ENCODE data around the gene ZNF738. TPM values are rescaled to one million over a fixed set of nuclear protein-coding genes. Genes with fewer than 3 reads are reported as not detected.
"Not testable (repeated sequence)": the region's sequence is repeated elsewhere in the genome, so short reads cannot be mapped to it uniquely, and the experiment has no call there.

ZNF738 gene
- polyA plus RNA-seq, 1 donor from 2014 or later: 159 TPM

DNA sequence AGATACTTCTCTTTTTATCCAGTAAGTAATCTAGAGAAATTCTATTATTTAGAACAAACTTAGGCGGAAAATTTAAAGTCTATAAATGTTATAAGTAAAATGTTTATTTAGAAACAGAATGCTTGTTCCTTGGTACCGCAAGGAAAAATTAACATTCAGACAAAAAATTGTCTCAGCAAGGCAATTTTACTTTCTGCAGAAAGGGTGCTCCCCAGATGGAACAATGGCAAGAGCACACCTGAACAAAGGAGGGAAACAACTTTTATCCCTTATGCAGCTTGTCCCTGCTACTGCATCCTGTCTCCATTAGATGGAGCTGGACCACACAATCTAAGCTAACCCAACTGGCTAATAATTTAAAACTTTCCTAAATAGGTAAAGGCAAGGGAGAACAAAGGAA lies 23.1 kb upstream of the ZNF738 start:
- Histone ChIP-seq H3K27me3 (ENCODE audit: insufficient read depth, low read depth, low read length) (no peaks in the 10 kb centered on the region), H3K9me2 (ENCODE audit: insufficient read depth, low read length) (no peaks in the 10 kb centered on the region), H3K4me3 (ENCODE audit: low read length) (no peak overlapping the region), H3K79me2 (replicated peaks; ENCODE audit: insufficient read depth, low read length) (no peaks in the 10 kb centered on the region), H3K4me2 (ENCODE audit: low read length) (no peak overlapping the region), H3K36me3 (ENCODE audit: insufficient read depth, low read length) (no peaks in the 10 kb centered on the region), H3K9me3 (ENCODE audit: low read length) (no peaks in the 10 kb centered on the region), H2AFZ (ENCODE audit: low read depth, low read length) (no peak overlapping the region), H3K9ac (ENCODE audit: low read length) (no peak overlapping the region), H3K27ac (ENCODE audit: low read length) (no peak overlapping the region), H3F3A (ENCODE audit: insufficient read depth, low read length, poor library complexity, severe bottlenecking) (no peaks in the 10 kb centered on the region), H4K20me1 (ENCODE audit: insufficient read depth) (no peaks in the 10 kb centered on the region)
- no peak for TF ChIP-seq EP300 (conservative IDR thresholded peaks at IDR 0.05; ENCODE audit: poor library complexity, severe bottlenecking)
- TF ChIP-seq, protein P1, sequence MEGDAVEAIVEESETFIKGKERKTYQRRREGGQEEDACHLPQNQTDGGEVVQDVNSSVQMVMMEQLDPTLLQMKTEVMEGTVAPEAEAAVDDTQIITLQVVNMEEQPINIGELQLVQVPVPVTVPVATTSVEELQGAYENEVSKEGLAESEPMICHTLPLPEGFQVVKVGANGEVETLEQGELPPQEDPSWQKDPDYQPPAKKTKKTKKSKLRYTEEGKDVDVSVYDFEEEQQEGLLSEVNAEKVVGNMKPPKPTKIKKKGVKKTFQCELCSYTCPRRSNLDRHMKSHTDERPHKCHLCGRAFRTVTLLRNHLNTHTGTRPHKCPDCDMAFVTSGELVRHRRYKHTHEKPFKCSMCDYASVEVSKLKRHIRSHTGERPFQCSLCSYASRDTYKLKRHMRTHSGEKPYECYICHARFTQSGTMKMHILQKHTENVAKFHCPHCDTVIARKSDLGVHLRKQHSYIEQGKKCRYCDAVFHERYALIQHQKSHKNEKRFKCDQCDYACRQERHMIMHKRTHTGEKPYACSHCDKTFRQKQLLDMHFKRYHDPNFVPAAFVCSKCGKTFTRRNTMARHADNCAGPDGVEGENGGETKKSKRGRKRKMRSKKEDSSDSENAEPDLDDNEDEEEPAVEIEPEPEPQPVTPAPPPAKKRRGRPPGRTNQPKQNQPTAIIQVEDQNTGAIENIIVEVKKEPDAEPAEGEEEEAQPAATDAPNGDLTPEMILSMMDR (IDR thresholded peaks at IDR 0.05; ENCODE audit: poor library complexity, severe bottlenecking): peak; percentile 34

DNA sequence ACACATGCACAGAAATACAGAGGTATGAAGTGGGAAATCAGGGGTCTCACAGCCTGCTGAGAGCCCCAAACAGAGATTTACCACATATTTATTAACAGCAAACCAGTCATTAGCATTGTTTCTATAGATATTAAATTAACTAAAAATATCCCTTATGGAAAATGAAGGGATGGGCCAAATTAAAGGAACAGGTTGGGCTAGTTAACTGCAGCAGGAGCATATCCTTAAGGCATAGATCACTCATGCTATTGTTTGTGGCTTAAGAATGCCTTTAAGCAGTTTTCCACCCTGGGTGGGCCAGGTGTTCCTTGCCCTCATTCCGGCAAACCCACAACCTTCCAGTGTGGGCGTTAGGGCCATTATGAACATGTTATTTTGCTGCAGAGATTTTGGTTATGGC lies 14.0 kb upstream of the ZNF738 start:
- H3F3A ChIP-seq (ENCODE audit: insufficient read depth, low read length, poor library complexity, severe bottlenecking); H2AFZ ChIP-seq (ENCODE audit: low read depth, low read length); H3K4me2 ChIP-seq (ENCODE audit: low read length); H3K9me2 ChIP-seq (ENCODE audit: insufficient read depth, low read length); H3K36me3 ChIP-seq (ENCODE audit: insufficient read depth, low read length); H3K79me2 ChIP-seq (replicated peaks; ENCODE audit: insufficient read depth, low read length); H3K9me3 ChIP-seq (ENCODE audit: low read length); H3K4me3 ChIP-seq (ENCODE audit: low read length); H3K9ac ChIP-seq (ENCODE audit: low read length); H3K27me3 ChIP-seq (ENCODE audit: insufficient read depth, low read depth, low read length); H4K20me1 ChIP-seq (ENCODE audit: insufficient read depth); H3K27ac ChIP-seq (ENCODE audit: low read length): not testable (repeated sequence)

DNA sequence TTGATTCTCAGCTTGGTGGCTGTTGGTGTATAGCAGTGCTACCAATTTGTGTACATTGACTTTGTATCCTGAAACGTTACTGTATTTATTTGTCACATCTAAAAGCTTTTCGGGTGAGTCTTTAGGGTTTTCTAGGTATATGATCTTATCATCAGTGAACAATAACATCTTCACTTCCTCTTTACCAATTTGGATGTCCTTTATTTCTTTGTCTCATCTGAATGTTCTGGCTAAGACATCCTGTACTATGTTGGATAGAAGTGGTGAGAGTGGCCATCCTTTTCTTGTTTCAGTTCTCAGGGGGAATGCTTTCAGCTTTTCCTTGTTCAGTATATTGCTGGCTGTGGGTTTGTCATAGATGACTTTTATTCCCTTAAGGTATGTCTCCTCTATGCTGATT lies 6.0 kb upstream of the ZNF738 start:
- H3K79me2 ChIP-seq (replicated peaks; ENCODE audit: insufficient read depth, low read length): no peaks in the 10 kb centered on the region
- no peaks in the 10 kb centered on the region for H3K36me3 ChIP-seq (ENCODE audit: insufficient read depth, low read length)
- no peaks in the 10 kb centered on the region for H4K20me1 ChIP-seq (ENCODE audit: insufficient read depth)
- H3F3A ChIP-seq (ENCODE audit: insufficient read depth, low read length, poor library complexity, severe bottlenecking): no peaks in the 10 kb centered on the region
- H3K9me3 ChIP-seq (ENCODE audit: low read length): no peaks in the 10 kb centered on the region
- no peak overlapping the region for H3K4me3 ChIP-seq (ENCODE audit: low read length)
- H3K27ac ChIP-seq (ENCODE audit: low read length): no peak overlapping the region
- no peaks in the 10 kb centered on the region for H3K27me3 ChIP-seq (ENCODE audit: insufficient read depth, low read depth, low read length)
- H3K9ac ChIP-seq (ENCODE audit: low read length): no peak overlapping the region
- no peaks in the 10 kb centered on the region for H3K9me2 ChIP-seq (ENCODE audit: insufficient read depth, low read length)
- TF ChIP-seq MXI1 (conservative IDR thresholded peaks at IDR 0.05; ENCODE audit: poor library complexity, severe bottlenecking) (no peak), SMC3 (conservative IDR thresholded peaks at IDR 0.05; ENCODE audit: poor library complexity) (no peak), EP300 (conservative IDR thresholded peaks at IDR 0.05; ENCODE audit: poor library complexity, severe bottlenecking) (no peak), EZH2 (IDR thresholded peaks at IDR 0.05; ENCODE audit: borderline replicate concordance, insufficient read depth, low read length, poor library complexity, severe bottlenecking) (no peak), TAF1 (IDR thresholded peaks at IDR 0.05; ENCODE audit: low read depth) (no peak), POLR2AphosphoS5 (IDR thresholded peaks at IDR 0.05) (no peak), RAD21 (conservative IDR thresholded peaks at IDR 0.05) (no peak)
- TF ChIP-seq, protein P1 (IDR thresholded peaks at IDR 0.05; ENCODE audit: poor library complexity, severe bottlenecking): no peak
- TF ChIP-seq, protein P2, sequence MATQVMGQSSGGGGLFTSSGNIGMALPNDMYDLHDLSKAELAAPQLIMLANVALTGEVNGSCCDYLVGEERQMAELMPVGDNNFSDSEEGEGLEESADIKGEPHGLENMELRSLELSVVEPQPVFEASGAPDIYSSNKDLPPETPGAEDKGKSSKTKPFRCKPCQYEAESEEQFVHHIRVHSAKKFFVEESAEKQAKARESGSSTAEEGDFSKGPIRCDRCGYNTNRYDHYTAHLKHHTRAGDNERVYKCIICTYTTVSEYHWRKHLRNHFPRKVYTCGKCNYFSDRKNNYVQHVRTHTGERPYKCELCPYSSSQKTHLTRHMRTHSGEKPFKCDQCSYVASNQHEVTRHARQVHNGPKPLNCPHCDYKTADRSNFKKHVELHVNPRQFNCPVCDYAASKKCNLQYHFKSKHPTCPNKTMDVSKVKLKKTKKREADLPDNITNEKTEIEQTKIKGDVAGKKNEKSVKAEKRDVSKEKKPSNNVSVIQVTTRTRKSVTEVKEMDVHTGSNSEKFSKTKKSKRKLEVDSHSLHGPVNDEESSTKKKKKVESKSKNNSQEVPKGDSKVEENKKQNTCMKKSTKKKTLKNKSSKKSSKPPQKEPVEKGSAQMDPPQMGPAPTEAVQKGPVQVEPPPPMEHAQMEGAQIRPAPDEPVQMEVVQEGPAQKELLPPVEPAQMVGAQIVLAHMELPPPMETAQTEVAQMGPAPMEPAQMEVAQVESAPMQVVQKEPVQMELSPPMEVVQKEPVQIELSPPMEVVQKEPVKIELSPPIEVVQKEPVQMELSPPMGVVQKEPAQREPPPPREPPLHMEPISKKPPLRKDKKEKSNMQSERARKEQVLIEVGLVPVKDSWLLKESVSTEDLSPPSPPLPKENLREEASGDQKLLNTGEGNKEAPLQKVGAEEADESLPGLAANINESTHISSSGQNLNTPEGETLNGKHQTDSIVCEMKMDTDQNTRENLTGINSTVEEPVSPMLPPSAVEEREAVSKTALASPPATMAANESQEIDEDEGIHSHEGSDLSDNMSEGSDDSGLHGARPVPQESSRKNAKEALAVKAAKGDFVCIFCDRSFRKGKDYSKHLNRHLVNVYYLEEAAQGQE (IDR thresholded peaks at IDR 0.05; ENCODE audit: borderline replicate concordance): no peak
- H3K4me2 ChIP-seq (ENCODE audit: low read length): no peak overlapping the region
- H2AFZ ChIP-seq (ENCODE audit: low read depth, low read length): no peak overlapping the region

Measured in neural cell (in vitro differentiated cells).